GM23338 (cell line): ENCODE results near the gene FANCC. TPM values are rescaled to one million over a fixed set of nuclear protein-coding genes. Genes with fewer than 3 reads are reported as not detected.

Experiments
- ATAC-seq: fragments of 200-7000 bp; cut with Tn5 transposase; 3 replicates; pipeline ENCODE4 v1.9.1; 2020
- DNase-seq: peaks from one replicate; pipeline ENCODE4 v3.0.0-alpha.2; 2015; ENCODE audit warnings: low spot score
- H2AFZ ChIP-seq: fragments of 200-600 bp; sonication (generic); 2 replicates; pipeline ENCODE4 v1.8.0; 2016; ENCODE audit warnings: antibody characterized with exemption, mild to moderate bottlenecking, moderate library complexity
- H3F3A ChIP-seq: fragments of 200-600 bp; sonication (generic); replicated peaks from 2 replicates; pipeline ENCODE4 v1.8.0; 2017; ENCODE audit warnings: antibody characterized with exemption, mixed run types, low read depth
- H3K27ac ChIP-seq: fragments of 200-600 bp; sonication (generic); 2 replicates; pipeline ENCODE4 v1.6.1; 2016; ENCODE audit warnings: low read depth
- H3K27me3 ChIP-seq: fragments of 200-600 bp; sonication (generic); 2 replicates; pipeline ENCODE4 v1.8.0; 2016; ENCODE audit warnings: mild to moderate bottlenecking, mixed run types, moderate library complexity; ENCODE audit not compliant: insufficient read depth
- H3K36me3 ChIP-seq: fragments of 200-600 bp; sonication (generic); 2 replicates; pipeline ENCODE4 v1.8.0; 2016; ENCODE audit warnings: mild to moderate bottlenecking; ENCODE audit not compliant: insufficient read depth
- H3K4me1 ChIP-seq: fragments of 200-600 bp; sonication (generic); 2 replicates; pipeline ENCODE4 v1.8.0; 2016; ENCODE audit warnings: mild to moderate bottlenecking, moderate library complexity; ENCODE audit not compliant: insufficient read depth
- H3K4me2 ChIP-seq: fragments of 200-600 bp; sonication (generic); 2 replicates; pipeline ENCODE4 v1.7.1; 2017; ENCODE audit warnings: mixed run types
- H3K4me3 ChIP-seq: fragments of 200-600 bp; sonication (generic); 2 replicates; pipeline ENCODE4 v1.6.1; 2016; ENCODE audit warnings: mixed run types
- H3K79me2 ChIP-seq: fragments of 200-600 bp; sonication (generic); replicated peaks from 2 replicates; pipeline ENCODE4 v1.8.0; 2017; ENCODE audit warnings: mild to moderate bottlenecking; ENCODE audit not compliant: insufficient read depth
- H3K9me2 ChIP-seq: fragments of 200-600 bp; sonication (generic); 2 replicates; pipeline ENCODE4 v1.8.0; 2017; ENCODE audit not compliant: insufficient read depth
- H4K20me1 ChIP-seq: fragments of 200-600 bp; sonication (generic); replicated peaks from 2 replicates; pipeline ENCODE4 v1.8.0; 2017; ENCODE audit warnings: mild to moderate bottlenecking; ENCODE audit not compliant: insufficient read depth
- H3K27ac Mint-ChIP-seq: 2 replicates; pipeline ENCODE4 v1.8.0; 2020; ENCODE audit warnings: inconsistent platforms, mild to moderate bottlenecking, moderate library complexity, mixed read lengths
- H3K27me3 Mint-ChIP-seq: 3 replicates; pipeline ENCODE4 v1.8.0; 2022; ENCODE audit warnings: low read depth, mild to moderate bottlenecking, moderate library complexity, mixed read lengths, inconsistent platforms; ENCODE audit not compliant: insufficient read depth, poor library complexity
- H3K36me3 Mint-ChIP-seq: 3 replicates; pipeline ENCODE4 v1.8.0; 2021; ENCODE audit warnings: low read depth, mild to moderate bottlenecking, inconsistent platforms, moderate library complexity, mixed read lengths
- H3K4me1 Mint-ChIP-seq: 3 replicates; pipeline ENCODE4 v1.8.0; 2020; ENCODE audit warnings: mild to moderate bottlenecking, inconsistent platforms, mixed read lengths
- H3K4me3 Mint-ChIP-seq: 3 replicates; pipeline ENCODE4 v1.8.0; 2021; ENCODE audit warnings: moderate library complexity, mild to moderate bottlenecking, inconsistent platforms, mixed read lengths
- H3K9me3 Mint-ChIP-seq: 3 replicates; pipeline ENCODE4 v1.8.0; 2020; ENCODE audit warnings: moderate library complexity, mild to moderate bottlenecking, inconsistent platforms, mixed read lengths
- CTCF ChIP-seq, 2 experiments: fragments of 200-600 bp in 1 of 2; sonication (generic) in 1 of 2; conservative IDR thresholded peaks; 2 replicates each; pipeline versions ENCODE4 v1.5.1 to v1.6.1; 2016 to 2017; ENCODE audit warnings: antibody characterized with exemption in 2 of 2, low read depth in 2 of 2, mild to moderate bottlenecking in 2 of 2, moderate library complexity in 1 of 2
- EZH2phosphoT487 ChIP-seq: fragments of 200-600 bp; sonication (generic); IDR thresholded peaks from one replicate; pipeline ENCODE4 v1.8.1; 2018; ENCODE audit warnings: antibody characterized with exemption; ENCODE audit not compliant: unreplicated experiment
- JUNB ChIP-seq: IDR thresholded peaks from one replicate; pipeline ENCODE4 v1.6.1; 2016; ENCODE audit warnings: antibody characterized with exemption; ENCODE audit not compliant: unreplicated experiment
- NANOG ChIP-seq: IDR thresholded peaks from 2 replicates; pipeline ENCODE4 v1.6.1; 2016; ENCODE audit warnings: antibody characterized with exemption, borderline replicate concordance
- POLR2AphosphoS5 ChIP-seq: IDR thresholded peaks from 2 replicates; pipeline ENCODE4 v1.6.1; 2016; ENCODE audit warnings: antibody characterized with exemption, low read depth
- STAT1 ChIP-seq: IDR thresholded peaks from one replicate; pipeline ENCODE4 v1.6.1; 2016; ENCODE audit warnings: antibody characterized with exemption; ENCODE audit not compliant: unreplicated experiment
- ZNF114 ChIP-seq: fragments of 250-450 bp; sonication (Bioruptor Pico); IDR thresholded peaks from 2 replicates; pipeline ENCODE4 v1.5.0; 2020; ENCODE audit warnings: mild to moderate bottlenecking, moderate library complexity
- ZNF331 ChIP-seq: fragments of 250-450 bp; sonication (Bioruptor Pico); IDR thresholded peaks from 2 replicates; pipeline ENCODE4 v1.5.0; 2020; ENCODE audit warnings: low read depth, mild to moderate bottlenecking, moderate library complexity
- ZNF462 ChIP-seq: fragments of 250-450 bp; sonication (Bioruptor Pico); IDR thresholded peaks from 2 replicates; pipeline ENCODE4 v1.5.0; 2020; ENCODE audit warnings: mild to moderate bottlenecking, moderate library complexity
- polyA plus RNA-seq: library from polyadenylated mRNA; unstranded; fragments of >200 nt; fragmentation: Nextera tagmentation; extraction: Ambion mirVana; gene quantifications from 2 replicates; pipeline ENCODE4 v1.2.1, GENCODE V29; 2016
- total RNA-seq: library from RNA; depleted of rRNA; stranded (reverse); fragments of >200 nt; shearing (Covaris generic); gene quantifications from 2 replicates; pipeline ENCODE4 v1.2.3, GENCODE V29; 2014
- TF ChIP-seq, protein P1 (sequence below): IDR thresholded peaks from one replicate; pipeline ENCODE4 v1.6.1; 2018; ENCODE audit warnings: antibody characterized with exemption; ENCODE audit not compliant: unreplicated experiment

Gene FANCC
- total and polyA plus RNA-seq, 2 experiments from 2014 or later = 7.8 to 18.1 TPM

DNA sequence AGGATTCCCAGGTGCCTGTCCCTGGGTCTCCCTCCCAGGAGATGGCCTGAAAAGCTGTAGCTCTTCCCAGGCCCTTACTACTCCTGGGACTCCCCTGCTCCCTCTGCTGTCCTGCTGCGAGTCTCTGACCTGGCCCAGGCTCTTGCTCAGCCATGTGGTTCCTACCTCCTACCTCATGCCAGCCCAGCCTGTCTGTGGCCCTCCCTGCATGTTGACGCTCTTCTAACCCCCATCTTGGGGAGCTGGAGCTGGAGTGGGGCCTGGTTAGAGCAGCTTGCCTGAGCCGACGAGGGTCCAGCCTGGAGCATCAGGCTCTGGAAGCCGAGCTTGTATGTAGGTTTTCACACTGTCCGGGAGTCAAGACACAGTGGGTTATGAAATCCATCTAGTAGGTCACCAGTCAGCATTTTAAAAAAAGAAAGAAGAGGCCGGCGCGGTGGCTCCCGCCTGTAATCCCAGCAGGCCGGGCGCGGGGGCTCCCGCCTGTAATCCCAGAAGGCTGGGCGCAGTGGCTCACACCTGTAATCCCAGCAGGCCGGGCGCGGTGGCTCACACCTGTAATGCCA is 244.4 kb downstream of the FANCC start:
- Histone ChIP-seq H3K4me2 (no peak overlapping the region), H3K4me1 (peaks cover 15% of the 10 kb centered on the region), H3K27ac (no peak overlapping the region), H3K79me2 (no peaks in the 10 kb centered on the region), H3K36me3 (no peaks in the 10 kb centered on the region), H3K9me2 (no peaks in the 10 kb centered on the region), H3K4me3 (no peak overlapping the region), H4K20me1 (no peaks in the 10 kb centered on the region; the same call in 1 of the 2 replicates), H3F3A (no peaks in the 10 kb centered on the region), H2AFZ (no peak overlapping the region), H3K27me3 (no peaks in the 10 kb centered on the region)
- no peaks in the 10 kb centered on the region for H3K36me3 Mint-ChIP-seq
- TF ChIP-seq CTCF (conservative IDR thresholded peaks at IDR 0.05; ENCODE audit: low read depth in 2 of 2) (peak; percentile 37 to 68), ZNF331 (CRISPR knock-in tag) (no peak), NANOG (no peak), POLR2AphosphoS5 (no peak), STAT1 (no peak), JUNB (no peak), EZH2phosphoT487 (no peak), ZNF114 (CRISPR knock-in tag) (no peak)
- TF ChIP-seq, protein P1, sequence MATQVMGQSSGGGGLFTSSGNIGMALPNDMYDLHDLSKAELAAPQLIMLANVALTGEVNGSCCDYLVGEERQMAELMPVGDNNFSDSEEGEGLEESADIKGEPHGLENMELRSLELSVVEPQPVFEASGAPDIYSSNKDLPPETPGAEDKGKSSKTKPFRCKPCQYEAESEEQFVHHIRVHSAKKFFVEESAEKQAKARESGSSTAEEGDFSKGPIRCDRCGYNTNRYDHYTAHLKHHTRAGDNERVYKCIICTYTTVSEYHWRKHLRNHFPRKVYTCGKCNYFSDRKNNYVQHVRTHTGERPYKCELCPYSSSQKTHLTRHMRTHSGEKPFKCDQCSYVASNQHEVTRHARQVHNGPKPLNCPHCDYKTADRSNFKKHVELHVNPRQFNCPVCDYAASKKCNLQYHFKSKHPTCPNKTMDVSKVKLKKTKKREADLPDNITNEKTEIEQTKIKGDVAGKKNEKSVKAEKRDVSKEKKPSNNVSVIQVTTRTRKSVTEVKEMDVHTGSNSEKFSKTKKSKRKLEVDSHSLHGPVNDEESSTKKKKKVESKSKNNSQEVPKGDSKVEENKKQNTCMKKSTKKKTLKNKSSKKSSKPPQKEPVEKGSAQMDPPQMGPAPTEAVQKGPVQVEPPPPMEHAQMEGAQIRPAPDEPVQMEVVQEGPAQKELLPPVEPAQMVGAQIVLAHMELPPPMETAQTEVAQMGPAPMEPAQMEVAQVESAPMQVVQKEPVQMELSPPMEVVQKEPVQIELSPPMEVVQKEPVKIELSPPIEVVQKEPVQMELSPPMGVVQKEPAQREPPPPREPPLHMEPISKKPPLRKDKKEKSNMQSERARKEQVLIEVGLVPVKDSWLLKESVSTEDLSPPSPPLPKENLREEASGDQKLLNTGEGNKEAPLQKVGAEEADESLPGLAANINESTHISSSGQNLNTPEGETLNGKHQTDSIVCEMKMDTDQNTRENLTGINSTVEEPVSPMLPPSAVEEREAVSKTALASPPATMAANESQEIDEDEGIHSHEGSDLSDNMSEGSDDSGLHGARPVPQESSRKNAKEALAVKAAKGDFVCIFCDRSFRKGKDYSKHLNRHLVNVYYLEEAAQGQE = no peak
- H3K4me3 Mint-ChIP-seq = no peak overlapping the region
- peaks cover 8% of the 10 kb centered on the region for H3K27me3 Mint-ChIP-seq
- no peaks in the 10 kb centered on the region for H3K9me3 Mint-ChIP-seq
- H3K27ac Mint-ChIP-seq = no peak overlapping the region
- peaks cover 25% of the 10 kb centered on the region for H3K4me1 Mint-ChIP-seq
- ATAC-seq (peak; percentile 93), DNase-seq (peak; percentile 67)

GRCh38 chr9:95071925-95072324 is 245.6 kb downstream of the FANCC start:
- Mint-ChIP-seq H3K9me3 (no peaks in the 10 kb centered on the region), H3K36me3 (no peaks in the 10 kb centered on the region)
- no peaks in the 10 kb centered on the region; the same call in 1 of the 2 replicates for H4K20me1 ChIP-seq
- no peak for TF ChIP-seq STAT1
- no peak for TF ChIP-seq ZNF331 (CRISPR knock-in tag)
- TF ChIP-seq ZNF462 (CRISPR knock-in tag) = no peak

More at GRCh38 chr9:95071925-95072324, 245.6 kb downstream of the FANCC start:
- no peak for DNase-seq
- no peaks in the 10 kb centered on the region for H3K36me3 ChIP-seq
- no peak overlapping the region for H3K4me2 ChIP-seq
- no peaks in the 10 kb centered on the region for H3F3A ChIP-seq
- H3K27ac Mint-ChIP-seq = no peak overlapping the region
- H3K4me3 Mint-ChIP-seq = no peak overlapping the region
- H2AFZ ChIP-seq = no peak overlapping the region
- no peak for ATAC-seq
- H3K27me3 Mint-ChIP-seq = peaks cover 3% of the 10 kb centered on the region
- H3K4me1 Mint-ChIP-seq = peaks cover 15% of the 10 kb centered on the region
- H3K4me3 ChIP-seq = no peak overlapping the region
- no peak overlapping the region for H3K27ac ChIP-seq
- H3K79me2 ChIP-seq = no peaks in the 10 kb centered on the region
- H3K27me3 ChIP-seq = no peaks in the 10 kb centered on the region
- H3K4me1 ChIP-seq = peaks cover 11% of the 10 kb centered on the region
- H3K9me2 ChIP-seq = no peaks in the 10 kb centered on the region
